HUES48 (cell line): Measurements from ENCODE around the gene PHACTR2.
A peak's percentile ranks its signal among the peaks of the same experiment; 100 is the strongest.
"Not testable (repeated sequence)": the region's sequence is repeated elsewhere in the genome, so short reads cannot be mapped to it uniquely, and the experiment has no call there.

Experiments
- H3K27ac ChIP-seq: one replicate; pipeline ENCODE4 v1.7.0; 2013; ENCODE audit warnings: low read depth, low read length, inconsistent platforms
- H3K27me3 ChIP-seq: 2 replicates; pipeline ENCODE4 v1.6.1; 2013; ENCODE audit warnings: mild to moderate bottlenecking, low read length; ENCODE audit not compliant: control insufficient read depth, insufficient read depth
- H3K36me3 ChIP-seq: 2 replicates; pipeline ENCODE4 v1.6.1; 2013; ENCODE audit warnings: low read length; ENCODE audit not compliant: control insufficient read depth, insufficient read depth
- H3K4me1 ChIP-seq: 2 replicates; pipeline ENCODE4 v1.6.1; 2013; ENCODE audit warnings: mild to moderate bottlenecking, low read length; ENCODE audit not compliant: control insufficient read depth, insufficient read depth
- H3K4me3 ChIP-seq: 2 replicates; pipeline ENCODE4 v1.5.1; 2013; ENCODE audit warnings: mild to moderate bottlenecking, low read depth, low read length
- H3K9ac ChIP-seq: 2 replicates; pipeline ENCODE4 v1.6.1; 2013; ENCODE audit warnings: mild to moderate bottlenecking, low read depth, low read length, moderate library complexity
- H3K9me3 ChIP-seq: 2 replicates; pipeline ENCODE4 v1.6.1; 2013; ENCODE audit warnings: low read length; ENCODE audit not compliant: control insufficient read depth, insufficient read depth

PHACTR2 gene

DNA sequence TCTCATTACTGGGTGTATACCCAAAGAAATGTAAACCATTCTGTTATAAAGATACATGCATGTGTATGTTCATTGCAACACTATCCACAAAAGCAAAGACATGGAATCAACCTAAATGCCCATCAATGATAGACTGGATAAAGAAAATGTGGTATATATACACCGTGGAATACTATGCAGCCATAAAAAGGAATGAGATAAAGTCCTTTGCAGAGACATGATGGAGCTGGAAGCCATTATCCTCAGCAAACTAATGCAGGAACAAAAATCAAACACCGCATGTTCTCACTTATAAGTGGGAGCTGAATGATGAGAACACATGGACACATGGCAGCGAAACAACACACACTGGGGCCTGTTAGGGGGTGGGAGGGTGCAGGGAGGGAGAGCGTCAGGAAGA, 26.4 kb upstream of the PHACTR2 start:
- not testable (repeated sequence) for H3K4me3 ChIP-seq, H3K27me3 ChIP-seq, H3K27ac ChIP-seq, H3K9me3 ChIP-seq, H3K9ac ChIP-seq, H3K36me3 ChIP-seq
- H3K4me1 ChIP-seq: peaks cover 25% of the 10 kb centered on the region

DNA sequence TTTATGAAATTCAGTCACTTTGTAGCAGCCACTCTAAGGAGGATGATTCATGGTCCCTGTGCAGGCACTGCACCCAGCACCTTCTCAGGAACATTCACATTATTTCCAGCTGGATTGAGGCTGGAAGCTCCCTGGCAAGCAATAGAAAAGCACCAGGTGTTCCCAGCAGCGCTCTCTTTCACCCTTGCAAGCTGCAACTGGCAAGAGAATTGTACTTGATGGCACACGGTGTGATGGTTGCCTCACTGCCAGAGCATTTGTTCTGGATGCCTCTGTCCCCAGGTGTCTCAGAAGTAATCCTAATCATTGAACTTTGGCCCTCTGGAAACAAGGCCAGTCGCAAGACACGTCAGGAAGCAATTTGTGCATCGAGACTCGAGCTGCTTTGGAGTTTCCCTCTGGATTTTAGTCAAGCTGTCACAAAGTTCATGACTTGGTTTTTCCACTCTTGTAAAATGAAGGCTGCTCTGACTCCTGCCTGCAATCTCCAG, 24.9 kb upstream of the PHACTR2 start:
- H3K27me3 ChIP-seq: no peaks in the 10 kb centered on the region
- H3K4me1 ChIP-seq: peaks cover 14% of the 10 kb centered on the region
- no peak overlapping the region for H3K4me3 ChIP-seq
- H3K36me3 ChIP-seq: no peaks in the 10 kb centered on the region
- H3K9me3 ChIP-seq: peaks cover 6% of the 10 kb centered on the region
- H3K27ac ChIP-seq: peak overlapping the region; percentile 36
- H3K9ac ChIP-seq: no peak overlapping the region

DNA sequence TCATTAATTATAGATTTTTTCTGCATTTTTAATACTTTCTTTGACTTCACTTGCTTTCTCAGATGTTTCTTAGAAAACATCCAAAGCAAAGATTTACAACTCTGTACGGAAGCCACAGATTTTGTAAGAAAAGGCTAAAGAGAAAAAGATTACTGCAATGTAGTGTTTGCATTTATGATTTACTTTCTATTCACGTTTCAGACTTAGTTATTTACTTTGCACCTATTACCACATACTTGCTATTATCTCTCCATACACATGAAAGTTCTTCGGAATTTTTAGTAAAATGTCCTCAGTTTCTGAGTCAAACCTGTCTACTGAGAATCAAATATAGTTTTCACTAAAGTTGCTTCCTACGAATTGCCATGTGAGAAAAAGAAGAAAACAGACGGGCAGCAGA, 22.2 kb upstream of the PHACTR2 start:
- Histone ChIP-seq H3K36me3 (no peaks in the 10 kb centered on the region), H3K9me3 (peaks cover 16% of the 10 kb centered on the region), H3K27ac (no peak overlapping the region), H3K4me1 (peaks cover 6% of the 10 kb centered on the region), H3K4me3 (no peak overlapping the region), H3K9ac (no peak overlapping the region), H3K27me3 (no peaks in the 10 kb centered on the region)

DNA sequence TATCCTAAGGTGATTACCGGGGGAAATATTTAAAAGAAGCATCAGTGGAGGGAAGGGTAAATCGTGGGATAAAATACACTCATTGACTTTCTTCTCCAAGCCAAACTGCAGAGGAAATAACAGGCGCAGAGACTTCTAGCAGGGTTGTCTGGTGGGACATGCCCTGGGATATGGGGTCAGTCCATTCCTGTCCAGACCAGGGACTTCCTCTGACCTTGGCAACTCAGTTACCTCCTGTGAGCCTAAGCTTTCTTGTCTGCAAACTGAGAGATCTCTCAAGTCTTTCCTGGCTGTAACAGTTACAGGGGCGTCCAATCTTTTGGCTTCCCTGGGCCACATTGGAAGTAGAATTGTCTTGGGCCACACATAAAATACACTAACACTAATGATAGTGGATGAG, 21.7 kb upstream of the PHACTR2 start:
- no peak overlapping the region for H3K9ac ChIP-seq
- H3K27me3 ChIP-seq: no peaks in the 10 kb centered on the region
- no peaks in the 10 kb centered on the region for H3K36me3 ChIP-seq
- H3K9me3 ChIP-seq: peaks cover 18% of the 10 kb centered on the region
- no peak overlapping the region for H3K4me3 ChIP-seq
- H3K4me1 ChIP-seq: peaks cover 6% of the 10 kb centered on the region
- H3K27ac ChIP-seq: no peak overlapping the region

DNA sequence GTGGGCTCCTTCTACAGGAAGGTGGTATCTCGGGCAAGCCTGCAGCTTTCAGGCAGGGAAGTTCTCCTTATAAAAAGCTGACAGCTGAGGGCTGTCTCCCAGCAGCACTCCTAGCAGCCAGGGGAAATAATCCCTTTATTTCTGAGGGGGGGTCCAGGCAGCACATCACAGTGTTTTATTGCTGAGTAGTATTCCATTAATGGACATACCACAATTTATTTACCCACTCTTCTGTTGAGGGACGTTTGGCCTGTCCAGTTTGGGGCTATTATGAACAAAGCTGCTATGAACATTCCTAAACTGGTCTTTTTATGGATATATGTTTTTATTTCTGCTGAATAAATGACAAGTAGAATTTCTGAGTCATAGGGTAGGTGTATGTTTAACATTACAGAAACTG, 20.0 kb upstream of the PHACTR2 start:
- no peaks in the 10 kb centered on the region for H3K36me3 ChIP-seq
- H3K9me3 ChIP-seq: peaks cover 16% of the 10 kb centered on the region
- no peak overlapping the region for H3K9ac ChIP-seq
- H3K4me3 ChIP-seq: no peak overlapping the region
- no peaks in the 10 kb centered on the region for H3K27me3 ChIP-seq
- no peak overlapping the region for H3K27ac ChIP-seq
- H3K4me1 ChIP-seq: peaks cover 4% of the 10 kb centered on the region

DNA sequence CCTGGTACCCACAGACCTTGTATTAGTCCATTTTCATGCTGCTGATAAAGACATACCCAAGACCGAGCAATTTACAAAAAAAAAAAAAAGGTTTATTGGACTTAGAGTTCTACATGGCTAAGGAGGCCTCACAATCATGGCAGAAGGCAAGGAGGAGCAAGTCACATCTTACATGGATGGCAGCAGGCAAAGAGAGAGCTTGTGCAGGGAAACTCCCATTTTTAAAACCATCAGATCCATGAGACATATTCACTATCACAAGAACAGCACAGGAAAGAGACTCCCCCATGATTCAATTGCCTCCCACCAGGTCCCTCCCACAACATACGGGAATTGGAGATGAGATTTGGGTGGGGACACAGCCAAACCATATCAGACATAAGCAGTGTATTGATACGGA, 17.6 kb upstream of the PHACTR2 start:
- not testable (repeated sequence) for H3K4me3 ChIP-seq, H3K4me1 ChIP-seq, H3K36me3 ChIP-seq, H3K27ac ChIP-seq, H3K9ac ChIP-seq, H3K27me3 ChIP-seq
- H3K9me3 ChIP-seq: peaks cover 16% of the 10 kb centered on the region

DNA sequence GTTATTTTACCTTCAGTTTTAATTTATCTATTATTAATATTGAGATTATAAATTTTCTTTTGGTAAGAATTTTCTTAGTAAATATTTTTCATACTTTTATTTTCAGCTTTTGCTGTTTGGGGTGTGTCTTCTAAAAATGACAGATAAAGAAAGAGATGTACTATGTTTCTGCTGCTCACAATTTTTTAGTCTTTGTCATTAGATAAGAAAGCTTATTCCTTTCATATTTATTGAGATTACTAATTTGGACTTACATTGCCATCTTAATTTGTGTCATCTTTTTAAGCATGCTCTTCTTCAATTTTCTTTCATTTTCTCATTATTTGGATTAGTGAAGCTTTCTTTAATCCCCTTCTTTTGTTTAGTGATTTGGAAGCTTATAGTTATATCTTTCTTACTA, 13.6 kb upstream of the PHACTR2 start:
- Histone ChIP-seq H3K4me3 (no peak overlapping the region), H3K27ac (no peak overlapping the region), H3K36me3 (no peaks in the 10 kb centered on the region), H3K27me3 (no peaks in the 10 kb centered on the region), H3K9me3 (peaks cover 13% of the 10 kb centered on the region; the same call in 1 of the 2 replicates), H3K4me1 (no peaks in the 10 kb centered on the region), H3K9ac (no peak overlapping the region)

DNA sequence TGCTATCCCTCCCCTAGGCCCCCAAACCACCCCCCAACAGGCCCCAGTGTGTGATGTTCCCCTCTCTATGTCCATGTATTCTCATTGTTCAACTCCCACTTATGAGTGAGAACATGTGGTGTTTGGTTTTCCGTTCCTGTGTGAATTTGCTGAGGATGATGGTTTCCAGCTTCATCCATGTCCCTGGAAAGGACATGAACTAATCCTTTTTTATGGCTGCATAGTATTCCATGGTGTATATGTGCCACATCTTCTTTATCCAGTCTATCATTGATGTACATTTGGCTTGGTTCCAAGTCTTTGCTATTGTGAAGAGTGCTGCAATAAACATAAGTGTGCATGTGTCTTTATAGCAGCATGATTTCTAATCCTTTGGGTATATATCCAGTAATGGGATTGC, 11.8 kb upstream of the PHACTR2 start:
- H3K36me3 ChIP-seq, H3K4me3 ChIP-seq, H3K9me3 ChIP-seq, H3K27me3 ChIP-seq, H3K27ac ChIP-seq, H3K9ac ChIP-seq, H3K4me1 ChIP-seq: not testable (repeated sequence)

DNA sequence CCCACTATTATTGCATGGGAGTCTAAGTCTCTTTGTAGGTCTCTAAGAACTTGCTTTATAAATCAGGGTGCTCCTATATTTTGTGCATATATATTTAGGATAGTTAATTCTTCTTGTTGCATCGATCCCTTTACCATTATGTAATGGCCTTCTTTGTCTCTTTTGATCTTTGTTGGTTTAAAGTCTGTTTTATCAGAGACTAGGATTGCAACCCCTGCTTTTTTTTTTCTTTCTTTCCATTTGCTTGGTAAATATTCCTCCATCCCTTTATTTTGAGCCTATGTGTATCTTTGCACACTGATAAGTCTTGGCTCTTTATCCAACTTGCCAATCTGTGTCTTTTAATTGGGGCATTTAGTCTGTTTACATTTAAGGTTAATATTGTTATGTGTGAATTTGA, 8.3 kb upstream of the PHACTR2 start:
- H3K4me1 ChIP-seq: peaks cover 17% of the 10 kb centered on the region
- H3K27me3 ChIP-seq, H3K9ac ChIP-seq, H3K4me3 ChIP-seq, H3K9me3 ChIP-seq, H3K27ac ChIP-seq, H3K36me3 ChIP-seq: not testable (repeated sequence)

DNA sequence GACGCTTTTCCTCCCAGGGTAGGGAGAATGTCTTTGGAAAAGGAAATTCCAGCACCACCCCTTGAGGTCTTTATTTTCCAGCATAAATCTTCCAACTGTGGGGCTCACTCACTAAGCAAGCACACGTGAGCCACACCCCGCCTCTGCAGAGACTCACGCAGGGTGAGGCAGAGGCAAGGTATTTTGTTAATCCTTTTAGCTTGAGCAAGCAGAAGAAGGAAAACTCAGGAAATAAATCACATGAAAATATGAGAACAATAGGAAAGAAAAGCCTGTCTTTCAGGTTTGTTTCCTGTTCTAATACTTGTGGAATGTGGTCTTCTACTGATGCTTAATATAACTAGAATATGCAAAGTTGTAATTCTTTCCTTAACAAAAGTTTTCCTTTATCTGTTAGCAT, 4.1 kb upstream of the PHACTR2 start:
- peak overlapping the region; percentile 14; the same call in 1 of the 2 replicates for H3K9ac ChIP-seq
- peaks cover 46% of the 10 kb centered on the region for H3K4me1 ChIP-seq
- no peaks in the 10 kb centered on the region for H3K27me3 ChIP-seq
- peak overlapping the region; percentile 96 for H3K27ac ChIP-seq
- H3K4me3 ChIP-seq: peak overlapping the region; percentile 26; the same call in 1 of the 2 replicates
- H3K9me3 ChIP-seq: no peaks in the 10 kb centered on the region
- H3K36me3 ChIP-seq: no peaks in the 10 kb centered on the region

DNA sequence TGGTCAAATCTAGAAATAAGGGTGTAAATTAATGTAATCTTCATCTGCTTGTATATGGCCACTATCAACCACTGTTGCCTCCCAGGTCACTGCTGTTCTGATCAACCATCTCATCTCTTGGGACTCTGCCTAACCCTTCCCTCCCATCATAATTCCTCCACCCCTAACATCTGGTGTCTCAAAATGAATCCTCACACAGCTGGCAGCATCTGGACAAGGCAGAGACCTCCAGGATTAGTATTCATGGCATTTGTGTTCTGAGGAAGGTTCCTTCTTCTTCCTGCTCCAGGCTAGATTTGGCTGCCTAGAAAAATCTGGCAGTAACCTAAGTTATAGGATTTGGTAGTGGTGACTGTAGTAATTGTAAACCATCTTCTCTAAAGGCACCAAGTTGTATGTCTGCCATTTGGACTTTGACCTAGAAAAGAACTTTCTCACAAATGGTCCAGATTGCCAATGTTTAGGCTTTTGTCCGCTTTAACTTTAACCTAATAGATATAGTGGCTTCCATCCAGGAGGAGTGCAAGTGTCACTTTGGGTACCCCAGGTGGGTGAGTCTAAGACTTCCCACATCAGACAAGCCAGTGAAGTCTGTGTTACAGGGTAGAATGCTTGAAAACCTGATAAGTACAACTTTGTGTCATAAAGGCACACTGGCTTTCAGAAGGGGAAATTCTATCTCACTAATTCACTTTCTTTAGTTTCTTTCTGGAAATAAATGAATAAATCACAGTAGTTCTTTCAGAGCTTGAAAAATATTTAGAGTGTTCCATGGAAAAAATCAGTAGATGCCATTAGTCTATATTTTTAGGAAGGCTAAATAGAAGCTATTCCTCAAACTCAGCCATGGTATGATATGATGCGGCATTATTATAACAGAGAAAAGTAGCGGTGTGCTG, 3.0 kb upstream of the PHACTR2 start:
- no peaks in the 10 kb centered on the region for H3K36me3 ChIP-seq
- peak overlapping the region; percentile 24 for H3K4me3 ChIP-seq
- H3K27ac ChIP-seq: peak overlapping the region; percentile 96
- no peak overlapping the region for H3K9ac ChIP-seq
- H3K9me3 ChIP-seq: no peaks in the 10 kb centered on the region
- no peaks in the 10 kb centered on the region for H3K27me3 ChIP-seq
- H3K4me1 ChIP-seq: peaks cover 51% of the 10 kb centered on the region
